ENCODE results near the gene TMEM150A. TPM values are rescaled to one million over a fixed set of nuclear protein-coding genes. Genes with fewer than 3 reads are reported as not detected.

TMEM150A gene
- total RNA-seq, 2 experiments from 2014 or later = 1.3 to 2.5 TPM

DNA sequence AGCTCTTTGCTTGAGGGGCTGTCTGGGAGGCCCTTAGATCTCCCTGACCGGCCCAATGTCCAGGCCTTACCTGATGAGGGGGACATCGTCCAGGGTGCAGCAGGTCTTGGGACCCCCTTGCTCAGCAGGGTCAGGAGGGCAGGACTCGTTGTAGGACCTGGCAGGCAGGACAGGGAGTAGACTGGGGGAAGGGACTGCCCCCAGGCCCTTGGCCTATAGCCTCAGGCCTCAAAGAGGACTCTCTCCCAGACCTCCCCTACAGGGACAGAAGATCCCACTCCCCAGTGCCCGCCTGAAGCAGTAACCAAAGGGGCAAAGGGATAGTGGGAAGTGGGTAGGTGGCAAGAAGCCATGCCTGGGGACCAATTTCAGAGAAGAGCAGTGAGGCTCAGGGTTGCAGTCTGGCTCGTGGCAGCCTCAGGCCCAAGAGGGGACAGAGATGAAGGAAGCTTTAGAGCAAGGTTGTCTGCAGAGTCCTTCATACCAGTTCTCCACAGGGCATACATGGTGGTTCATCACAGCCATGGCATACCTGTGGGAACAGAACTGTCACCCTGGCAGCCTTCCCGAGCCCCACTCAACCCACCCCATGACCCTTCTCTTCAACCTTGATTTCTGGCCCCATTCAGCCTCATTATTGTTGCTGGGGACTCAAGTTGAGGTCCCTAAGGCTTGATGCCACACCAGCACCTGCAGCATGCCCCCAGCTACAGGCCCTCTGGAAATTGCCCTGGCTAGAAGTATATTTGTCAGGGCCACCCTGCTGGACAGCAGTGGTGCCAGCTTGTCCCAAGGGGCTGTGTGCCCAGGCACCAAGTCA is 1.3 kb downstream of the TMEM150A start:
- no peak for DNase-seq
- Mint-ChIP-seq H3K9me3 (ENCODE audit: low read depth) (no peaks in the 10 kb centered on the region), H3K36me3 (ENCODE audit: low read depth) (peaks cover 11% of the 10 kb centered on the region), H3K4me1 (peaks cover 35% of the 10 kb centered on the region), H3K27me3 (no peaks in the 10 kb centered on the region), H3K4me3 (peak overlapping the region; percentile 71), H3K27ac (peak overlapping the region; percentile 51)
- CTCF ChIA-PET = interaction anchor here (0.6 to 1.2 kb wide), 2 partner anchors 24 to 36 kb away, joined by 3 to 4 read pairs; partner anchors contain the start of gene VAMP8
- ATAC-seq = no peak
- intact Hi-C loops (cut with DNase I, micrococcal nuclease) = no loop called here
- POLR2A ChIA-PET = interaction anchor here (1.6 kb wide), 1 partner anchor 13 kb away, joined by 3 read pairs; no protein-coding TSS in a partner anchor

DNA sequence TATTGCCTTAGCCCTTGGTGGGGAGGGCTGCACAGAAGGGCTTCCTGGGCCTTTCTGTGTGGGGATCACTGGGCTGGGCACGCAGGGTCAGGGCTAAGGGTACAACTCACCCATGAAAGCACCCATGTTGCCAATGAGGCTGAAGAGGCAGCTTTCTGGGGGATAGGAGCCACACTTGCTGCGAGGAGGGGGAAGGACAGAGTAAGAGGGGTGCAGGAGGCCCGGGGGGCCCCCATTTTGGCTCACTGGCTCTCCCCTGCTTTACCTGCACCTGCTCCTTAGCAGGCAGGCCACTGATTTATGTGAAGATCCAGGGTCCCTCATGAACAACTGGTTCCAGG is 2.3 kb downstream of the TMEM150A start:
- no peak overlapping the region for H3K4me3 Mint-ChIP-seq

DNA sequence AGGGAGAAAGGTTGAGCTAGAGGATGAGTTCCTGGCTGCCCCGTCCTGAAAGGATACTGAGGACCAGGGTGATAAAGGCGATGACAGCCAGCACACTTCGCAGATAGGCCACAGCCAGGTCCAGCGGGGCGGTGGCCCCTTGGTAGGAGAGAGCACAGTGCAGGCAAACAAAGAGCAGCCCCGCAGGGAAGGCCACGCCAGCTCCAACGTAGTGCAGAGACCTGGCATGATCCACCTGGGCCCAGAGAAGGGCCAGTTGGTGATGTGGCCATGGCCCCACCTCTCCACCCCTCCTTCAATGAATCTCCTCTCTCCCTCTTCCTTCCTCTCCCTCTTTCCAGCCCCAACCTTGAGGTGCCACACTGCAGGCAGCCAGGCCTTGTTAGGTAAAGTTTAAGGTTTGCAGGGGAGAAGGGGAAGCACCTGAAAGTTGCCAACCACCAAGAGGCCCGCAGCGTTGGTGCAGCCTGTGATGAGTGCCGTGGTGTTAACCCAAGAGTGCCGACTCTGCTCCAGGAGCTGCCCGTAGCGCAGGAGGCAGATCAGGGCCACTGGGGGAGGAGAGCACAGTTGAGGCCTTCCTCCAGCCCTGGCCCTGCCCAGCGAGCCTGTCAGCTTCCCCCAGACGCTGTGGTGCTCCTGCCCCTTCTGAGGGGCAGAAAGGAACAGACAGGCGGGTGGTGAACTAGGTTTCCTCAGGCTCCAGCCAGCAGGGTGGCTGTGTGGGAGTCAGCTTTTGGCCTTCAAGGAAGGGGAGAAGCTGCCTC is 2.8 kb downstream of the TMEM150A start:
- ChIA-PET CTCF (interaction anchor here (0.6 kb wide), 1 partner anchor 17 kb away, joined by 3 read pairs; the partner anchor contains the start of gene USP39), POLR2A (interaction anchor here (0.5 to 1.6 kb wide), 3 partner anchors 12 to 134 kb away, joined by 3 to 4 read pairs (median 3); no protein-coding TSS in a partner anchor)
- ATAC-seq = no peak
- Mint-ChIP-seq H3K27ac (no peak overlapping the region), H3K4me1 (peaks cover 38% of the 10 kb centered on the region), H3K27me3 (no peaks in the 10 kb centered on the region), H3K4me3 (no peak overlapping the region), H3K36me3 (ENCODE audit: low read depth) (peaks cover 14% of the 10 kb centered on the region), H3K9me3 (ENCODE audit: low read depth) (no peaks in the 10 kb centered on the region)
- no peak for DNase-seq
- intact Hi-C loops (cut with DNase I, micrococcal nuclease) = no loop called here

More for the DNA sequence above, 2.3 kb downstream of the TMEM150A start:
- ATAC-seq (no peak), DNase-seq (no peak)
- no peaks in the 10 kb centered on the region for H3K27me3 Mint-ChIP-seq
- intact Hi-C loops (cut with DNase I, micrococcal nuclease) = no loop called here
- POLR2A ChIA-PET = interaction anchor here (0.5 to 1.6 kb wide), 2 partner anchors 12 to 17 kb away, joined by 3 to 4 read pairs; no protein-coding TSS in a partner anchor
- CTCF ChIA-PET = no interaction called here
- H3K36me3 Mint-ChIP-seq (ENCODE audit: low read depth) = peaks cover 14% of the 10 kb centered on the region
- H3K9me3 Mint-ChIP-seq (ENCODE audit: low read depth) = no peaks in the 10 kb centered on the region
- H3K27ac Mint-ChIP-seq = no peak overlapping the region
- H3K4me1 Mint-ChIP-seq = peaks cover 40% of the 10 kb centered on the region

GRCh38 chr2:85598594-85599340 is 3.7 kb downstream of the TMEM150A start:
- intact Hi-C loops (cut with DNase I, micrococcal nuclease) = no loop called here
- ATAC-seq = no peak
- POLR2A ChIA-PET = interaction anchor here (0.6 kb wide), 1 partner anchor 134 kb away, joined by 3 read pairs; no protein-coding TSS in a partner anchor
- no peaks in the 10 kb centered on the region for H3K27me3 Mint-ChIP-seq
- CTCF ChIA-PET = no interaction called here
- H3K9me3 Mint-ChIP-seq (ENCODE audit: low read depth) = no peaks in the 10 kb centered on the region
- peaks cover 14% of the 10 kb centered on the region for H3K36me3 Mint-ChIP-seq (ENCODE audit: low read depth)
- peaks cover 39% of the 10 kb centered on the region for H3K4me1 Mint-ChIP-seq
- no peak for DNase-seq
- H3K27ac Mint-ChIP-seq = peak overlapping the region; percentile 42
- H3K4me3 Mint-ChIP-seq = no peak overlapping the region

DNA sequence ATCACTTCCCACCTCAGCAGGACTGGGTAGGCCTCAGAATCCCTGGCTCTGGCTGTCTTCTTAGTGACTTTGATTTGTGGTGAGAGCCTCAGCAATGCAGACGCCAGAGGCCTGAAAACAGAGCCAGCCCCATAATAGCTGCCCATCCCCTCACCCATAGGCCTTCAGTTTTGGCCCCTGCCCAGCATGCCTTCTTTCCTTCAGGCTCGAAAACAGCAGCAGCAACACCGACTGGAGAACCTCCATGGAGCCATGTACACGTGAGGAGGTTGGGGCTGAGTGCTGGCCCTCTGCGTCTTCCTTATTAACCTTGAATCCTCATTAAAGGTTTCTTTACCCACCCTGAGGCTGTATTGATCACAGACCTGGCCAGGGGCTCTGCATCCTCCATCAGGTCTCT is 5.3 kb downstream of the TMEM150A start:
- intact Hi-C loops (cut with DNase I, micrococcal nuclease) = no loop called here
- POLR2A ChIA-PET = interaction anchor here (0.6 to 3.0 kb wide), 3 partner anchors 15 to 52 kb away, joined by 3 to 15 read pairs (median 4); partner anchors contain the start of gene C2orf68
- DNase-seq (no peak), ATAC-seq (no peak)
- H3K27me3 Mint-ChIP-seq = no peaks in the 10 kb centered on the region
- CTCF ChIA-PET = interaction anchor here (0.8 to 3.6 kb wide), 3 partner anchors 14 to 52 kb away, joined by 3 to 13 read pairs (median 3); partner anchors contain the start of gene C2orf68
- peak overlapping the region; percentile 100 for H3K4me3 Mint-ChIP-seq
- peaks cover 12% of the 10 kb centered on the region for H3K36me3 Mint-ChIP-seq (ENCODE audit: low read depth)
- no peak overlapping the region for H3K27ac Mint-ChIP-seq
- peaks cover 34% of the 10 kb centered on the region for H3K4me1 Mint-ChIP-seq
- H3K9me3 Mint-ChIP-seq (ENCODE audit: low read depth) = no peaks in the 10 kb centered on the region

DNA sequence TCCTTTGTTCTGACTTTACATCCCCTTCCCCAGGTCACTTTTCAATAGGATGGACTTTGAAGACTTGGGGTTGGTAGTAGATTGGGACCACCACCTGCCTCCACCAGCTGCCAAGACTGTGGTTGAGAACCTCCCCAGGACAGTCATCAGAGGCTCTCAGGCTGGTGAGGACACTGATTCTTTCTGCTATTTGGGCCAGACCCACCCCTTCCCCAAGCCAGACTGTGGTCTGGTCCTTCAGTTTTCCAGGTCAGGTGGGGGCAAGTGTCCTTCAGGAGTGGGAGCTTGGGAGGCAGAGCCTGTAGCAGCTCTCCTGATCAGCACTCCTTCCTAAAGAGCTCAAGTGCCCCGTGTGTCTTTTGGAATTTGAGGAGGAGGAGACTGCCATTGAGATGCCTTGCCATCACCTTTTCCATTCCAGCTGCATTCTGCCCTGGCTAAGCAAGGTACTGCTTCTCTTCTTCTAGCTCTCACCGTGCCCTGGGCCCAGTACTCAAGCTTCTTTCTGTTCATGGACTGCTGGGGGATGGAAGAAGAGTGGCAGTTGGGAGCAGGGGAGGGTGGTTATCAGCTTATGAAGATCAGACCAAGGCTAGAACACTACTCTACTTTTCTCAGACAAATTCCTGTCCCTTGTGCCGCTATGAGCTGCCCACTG is 5.9 kb downstream of the TMEM150A start:
- H3K9me3 Mint-ChIP-seq (ENCODE audit: low read depth) = no peaks in the 10 kb centered on the region
- no peaks in the 10 kb centered on the region for H3K27me3 Mint-ChIP-seq
- peaks cover 29% of the 10 kb centered on the region for H3K4me1 Mint-ChIP-seq
- peak overlapping the region; percentile 99 for H3K27ac Mint-ChIP-seq
- DNase-seq = no peak
- ChIA-PET CTCF (interaction anchor here (0.5 to 3.6 kb wide), 7 partner anchors 15 to 205 kb away, joined by 3 to 13 read pairs (median 3); partner anchors contain the start of gene C2orf68), POLR2A (interaction anchor here (0.5 to 3.0 kb wide), 6 partner anchors 15 to 194 kb away, joined by 3 to 15 read pairs (median 4); partner anchors contain the start of genes C2orf68 and SH2D6)
- peaks cover 12% of the 10 kb centered on the region for H3K36me3 Mint-ChIP-seq (ENCODE audit: low read depth)
- H3K4me3 Mint-ChIP-seq = peak overlapping the region; percentile 100
- intact Hi-C loops (cut with DNase I, micrococcal nuclease) = no loop called here
- ATAC-seq = no peak

DNA sequence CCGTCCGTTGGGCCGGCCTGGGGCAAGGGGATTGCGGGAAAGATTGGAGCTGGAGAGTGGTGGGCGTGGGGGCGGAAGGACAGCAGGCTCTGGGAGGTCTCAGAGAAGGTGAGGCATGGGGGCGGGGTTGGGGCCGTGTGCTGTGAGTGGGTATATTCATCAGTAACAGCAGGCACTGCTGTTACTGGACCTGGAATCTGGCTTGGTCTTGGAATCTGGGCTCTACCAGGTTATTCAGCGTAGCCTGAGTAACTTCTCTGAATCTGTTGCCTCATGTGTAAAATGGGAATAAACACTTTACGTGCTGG is 6.5 kb downstream of the TMEM150A start:
- Mint-ChIP-seq H3K4me3 (peak overlapping the region; percentile 100), H3K27ac (peak overlapping the region; percentile 99), H3K36me3 (ENCODE audit: low read depth) (peaks cover 12% of the 10 kb centered on the region), H3K27me3 (no peaks in the 10 kb centered on the region), H3K9me3 (ENCODE audit: low read depth) (no peaks in the 10 kb centered on the region), H3K4me1 (peaks cover 28% of the 10 kb centered on the region)
- intact Hi-C loops (cut with DNase I, micrococcal nuclease) = no loop called here
- CTCF ChIA-PET = interaction anchor here (0.5 to 3.6 kb wide), 10 partner anchors 8 to 204 kb away, joined by 3 to 13 read pairs (median 4); partner anchors contain the start of genes C2orf68 and VAMP8
- DNase-seq = peak; percentile 58
- peak; percentile 17 for ATAC-seq
- POLR2A ChIA-PET = interaction anchor here (0.5 to 3.0 kb wide), 9 partner anchors 9 to 193 kb away, joined by 3 to 15 read pairs (median 4); partner anchors contain the start of genes C2orf68, MAT2A and SH2D6

GRCh38 chr2:85595301-85596025 is 7.0 kb downstream of the TMEM150A start, which contains the start of gene RNF181:
TSS of gene RNF181 (plus strand) at chr2:85595745. CDS start at chr2:85595764, 19 bp downstream.
- H3K4me3 Mint-ChIP-seq = peak within 1 kb of the TSS; percentile 100
- POLR2A ChIA-PET = interaction anchor here (0.5 to 3.0 kb wide), 12 partner anchors 8 to 241 kb away, joined by 3 to 15 read pairs (median 4); partner anchors contain the start of genes C2orf68, ELMOD3, MAT2A and RETSAT
- H3K36me3 Mint-ChIP-seq (ENCODE audit: low read depth) = peaks cover 12% of the 10 kb centered on the region
- peaks cover 28% of the 10 kb centered on the region for H3K4me1 Mint-ChIP-seq
- H3K27ac Mint-ChIP-seq = peak within 1 kb of the TSS; percentile 99
- H3K9me3 Mint-ChIP-seq (ENCODE audit: low read depth) = no peaks in the 10 kb centered on the region
- no peaks in the 10 kb centered on the region for H3K27me3 Mint-ChIP-seq
- ATAC-seq (peak; percentile 100), DNase-seq (peak; percentile 94)
- intact Hi-C loops (cut with DNase I, micrococcal nuclease) = loop anchor here (1.0 to 2.0 kb wide), 7 partner anchors 17 to 268 kb away; partner anchors contain the start of genes C2orf68 (in 2 of the 2), ELMOD3 (in 1 of the 2), GGCX (in 1 of the 2) and RETSAT (in 1 of the 2)
- CTCF ChIA-PET = interaction anchor here (0.6 to 3.6 kb wide), 13 partner anchors 8 to 229 kb away, joined by 3 to 13 read pairs (median 5); partner anchors contain the start of genes C2orf68, VAMP5 and VAMP8

DNA sequence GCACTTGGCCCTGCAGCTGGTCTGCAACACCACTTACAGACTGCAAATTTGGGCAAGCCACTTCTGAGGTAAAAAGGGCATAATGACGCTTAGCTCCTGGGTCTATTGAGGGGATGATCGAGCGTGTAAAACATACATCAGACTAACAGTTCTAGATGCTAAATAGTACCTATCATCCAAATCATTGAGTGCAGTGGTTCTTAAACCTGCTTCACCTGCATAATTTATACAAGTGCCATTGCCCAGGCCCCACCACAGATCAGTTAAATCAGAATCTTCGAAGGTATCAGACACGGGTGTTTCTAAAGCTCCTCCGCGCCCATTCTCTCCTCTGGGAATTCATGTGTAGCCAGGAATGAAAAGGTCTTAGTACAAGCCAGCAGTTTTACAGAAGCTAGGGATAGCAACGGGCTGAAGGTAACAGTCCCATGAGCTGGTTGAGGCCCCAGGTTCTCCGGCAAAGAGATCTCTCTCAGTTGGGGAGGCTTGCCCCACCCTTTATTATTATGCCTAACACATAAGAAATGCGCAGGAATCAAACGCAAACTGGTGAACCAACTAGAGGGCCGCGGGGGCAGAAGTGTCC is 7.7 kb downstream of the TMEM150A start:
- POLR2A ChIA-PET = interaction anchor here (0.5 to 3.0 kb wide), 11 partner anchors 8 to 240 kb away, joined by 3 to 15 read pairs (median 4); partner anchors contain the start of genes C2orf68, ELMOD3, MAT2A and RETSAT
- H3K27ac Mint-ChIP-seq = peak overlapping the region; percentile 99
- H3K36me3 Mint-ChIP-seq (ENCODE audit: low read depth) = peaks cover 12% of the 10 kb centered on the region
- H3K4me3 Mint-ChIP-seq = peak overlapping the region; percentile 100
- H3K9me3 Mint-ChIP-seq (ENCODE audit: low read depth) = no peaks in the 10 kb centered on the region
- no peaks in the 10 kb centered on the region for H3K27me3 Mint-ChIP-seq
- CTCF ChIA-PET = interaction anchor here (0.7 to 3.6 kb wide), 12 partner anchors 7 to 485 kb away, joined by 3 to 13 read pairs (median 5); partner anchors contain the start of genes C2orf68, VAMP5 and VAMP8
- no peak for ATAC-seq
- peaks cover 28% of the 10 kb centered on the region for H3K4me1 Mint-ChIP-seq
- intact Hi-C loops (cut with DNase I, micrococcal nuclease) = loop anchor here (1.0 to 2.0 kb wide), 7 partner anchors 17 to 268 kb away; partner anchors contain the start of genes C2orf68 (in 2 of the 2), ELMOD3 (in 1 of the 2), GGCX (in 1 of the 2) and RETSAT (in 1 of the 2)
- DNase-seq = no peak

All from activated CD4-positive, alpha-beta T cell treated with anti-CD3 and anti-CD28 coated beads for 36 hours (primary cell).